NB4 (cell line): ENCODE results near the gene TUBA3D.
"Not testable (repeated sequence)": the region's sequence is repeated elsewhere in the genome, so short reads cannot be mapped to it uniquely, and the experiment has no call there.

Experiments used
- DNase-seq: peaks from one replicate; pipeline ENCODE4 v3.0.0; 2010; ENCODE audit warnings: low read depth
- H3K4me3 ChIP-seq: one replicate; pipeline ENCODE4 v1.5.1; 2011; ENCODE audit warnings: mild to moderate bottlenecking, low read depth, low read length, moderate library complexity
- CTCF ChIP-seq: IDR thresholded peaks from one replicate; pipeline ENCODE4 v1.5.1; 2012; ENCODE audit warnings: low read depth, low read length
- MAX ChIP-seq: IDR thresholded peaks from 2 replicates; pipeline ENCODE4 v1.6.1; 2011; ENCODE audit warnings: low read depth, low read length
- MYC ChIP-seq: IDR thresholded peaks from 2 replicates; pipeline ENCODE4 v1.6.1; 2011; ENCODE audit warnings: low read depth, low read length
- POLR2A ChIP-seq: IDR thresholded peaks from 2 replicates; pipeline ENCODE4 v1.6.1; 2011; ENCODE audit warnings: mild to moderate bottlenecking; ENCODE audit not compliant: insufficient read length; ENCODE audit errors: extremely low read depth

Gene TUBA3D

GRCh38 chr2:131488306-131489205 lies 12.6 kb downstream of the TUBA3D start:
- H3K4me3 ChIP-seq, result no peak overlapping the region
- TF ChIP-seq POLR2A (no peak), MAX (no peak), CTCF (no peak), MYC (no peak)
- no peak for DNase-seq

GRCh38 chr2:131490616-131491468 lies 14.9 kb downstream of the TUBA3D start:
- peak overlapping the region; percentile 77 for H3K4me3 ChIP-seq
- DNase-seq, result peak; percentile 53

GRCh38 chr2:131491469-131491836 lies 15.5 kb downstream of the TUBA3D start:
- H3K4me3 ChIP-seq, result peak overlapping the region; percentile 77
- DNase-seq, result peak; percentile 47

- H3K4me3 ChIP-seq, result peak within 1 kb of the TSS; percentile 89
- DNase-seq, result not testable (repeated sequence)
These were observed 16.1 kb downstream of the TUBA3D start, which contains the start of gene MZT2A for GRCh38 chr2:131492015-131492417. MZT2A (minus strand) TSS chr2:131492397; CDS start chr2:131492376, 21 bp downstream.

GRCh38 chr2:131492418-131493198 lies 16.7 kb downstream of the TUBA3D start:
- peak; percentile 99 for DNase-seq
- H3K4me3 ChIP-seq, result peak overlapping the region; percentile 89
- TF ChIP-seq MYC (peak; percentile 11; the same call in 1 of the 2 replicates), MAX (peak; percentile 47; the same call in 1 of the 2 replicates), CTCF (peak; percentile 27), POLR2A (peak; percentile 52)

- H3K4me3 ChIP-seq, result peak overlapping the region; percentile 89
- TF ChIP-seq MYC (no peak), POLR2A (no peak), CTCF (no peak), MAX (no peak)
- DNase-seq, result no peak
These were observed 17.5 kb downstream of the TUBA3D start for GRCh38 chr2:131493199-131493968.

GRCh38 chr2:131495506-131495905 lies 19.6 kb downstream of the TUBA3D start:
- H3K4me3 ChIP-seq, result peak overlapping the region; percentile 25
- not testable (repeated sequence) for DNase-seq

- DNase-seq, H3K4me3 ChIP-seq: not testable (repeated sequence)
These were observed 22.5 kb downstream of the TUBA3D start for GRCh38 chr2:131498321-131498973.

GRCh38 chr2:131503587-131503986 lies 27.7 kb downstream of the TUBA3D start:
- not testable (repeated sequence) for H3K4me3 ChIP-seq, DNase-seq

GRCh38 chr2:131504082-131504750 lies 28.3 kb downstream of the TUBA3D start:
- not testable (repeated sequence) for DNase-seq, H3K4me3 ChIP-seq
